GDM1 (cell line): Measurements from ENCODE around the gene HIPK4.
"Not testable (repeated sequence)": the region's sequence is repeated elsewhere in the genome, so short reads cannot be mapped to it uniquely, and the experiment has no call there.

Source experiments
- DNase-seq: peaks from one replicate; lab custom pipeline; 2025; lab: John Stamatoyannopoulos, UW

Gene HIPK4, protein sequence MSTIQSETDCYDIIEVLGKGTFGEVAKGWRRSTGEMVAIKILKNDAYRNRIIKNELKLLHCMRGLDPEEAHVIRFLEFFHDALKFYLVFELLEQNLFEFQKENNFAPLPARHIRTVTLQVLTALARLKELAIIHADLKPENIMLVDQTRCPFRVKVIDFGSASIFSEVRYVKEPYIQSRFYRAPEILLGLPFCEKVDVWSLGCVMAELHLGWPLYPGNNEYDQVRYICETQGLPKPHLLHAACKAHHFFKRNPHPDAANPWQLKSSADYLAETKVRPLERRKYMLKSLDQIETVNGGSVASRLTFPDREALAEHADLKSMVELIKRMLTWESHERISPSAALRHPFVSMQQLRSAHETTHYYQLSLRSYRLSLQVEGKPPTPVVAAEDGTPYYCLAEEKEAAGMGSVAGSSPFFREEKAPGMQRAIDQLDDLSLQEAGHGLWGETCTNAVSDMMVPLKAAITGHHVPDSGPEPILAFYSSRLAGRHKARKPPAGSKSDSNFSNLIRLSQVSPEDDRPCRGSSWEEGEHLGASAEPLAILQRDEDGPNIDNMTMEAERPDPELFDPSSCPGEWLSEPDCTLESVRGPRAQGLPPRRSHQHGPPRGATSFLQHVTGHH

DNA sequence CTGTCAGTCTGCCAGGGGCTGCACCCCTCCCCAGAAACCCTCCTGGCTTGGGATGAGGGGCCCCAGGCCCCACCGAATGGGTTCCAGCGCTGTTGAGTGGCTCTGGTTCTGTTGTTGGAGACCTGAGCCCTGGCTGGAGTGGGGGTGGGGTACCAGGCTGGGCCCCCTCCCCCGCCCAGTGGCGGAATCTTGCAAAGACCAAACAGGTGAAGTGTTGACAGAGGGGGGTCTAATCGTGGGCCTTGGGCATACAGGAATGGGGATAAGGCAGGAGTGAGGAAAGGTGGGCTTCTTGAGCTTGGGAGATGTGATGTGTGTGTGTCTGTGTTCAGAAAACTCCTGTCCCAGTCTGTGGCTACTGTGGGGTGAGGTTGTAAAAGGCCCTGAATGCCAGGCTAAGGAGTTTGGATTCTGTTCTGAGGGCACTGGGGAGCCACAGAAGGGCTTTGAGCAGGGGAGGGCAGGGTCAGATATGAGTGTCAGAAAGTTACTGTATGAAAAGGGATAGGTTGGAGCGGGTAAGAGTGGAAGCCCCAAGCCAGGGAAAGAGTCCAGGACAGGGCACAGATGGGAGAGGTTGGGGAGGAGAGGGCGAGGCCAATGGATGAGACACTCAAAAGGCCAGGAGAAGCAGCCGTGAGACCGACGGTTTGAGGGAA, at the start of gene HIPK4:
HIPK4 (minus strand) TSS at position 98 of the 659 bp plus-strand sequence. CDS start 279 bp downstream, outside the sequence.
- no peak for DNase-seq

DNA sequence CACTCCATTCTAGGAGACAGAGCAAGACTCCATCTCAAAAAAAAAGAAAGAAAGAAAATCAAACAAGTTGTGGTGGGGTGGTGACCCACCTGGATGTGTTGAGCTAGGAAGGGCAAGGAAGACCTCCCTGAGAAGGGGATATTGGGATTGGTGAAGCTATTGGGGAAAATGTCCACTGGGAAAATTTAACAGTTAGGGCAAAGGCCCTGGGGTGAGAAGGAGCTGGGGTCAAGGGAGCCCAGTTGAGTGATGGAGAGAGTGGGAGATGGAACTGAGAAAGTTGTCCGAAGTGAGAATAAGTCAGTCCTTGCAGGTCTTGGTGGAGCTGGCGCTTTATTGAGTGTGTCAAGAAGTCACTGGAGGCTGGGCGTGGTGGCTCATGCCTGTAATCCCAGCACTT, 48.3 kb upstream of the HIPK4 start:
- no peak for DNase-seq

DNA sequence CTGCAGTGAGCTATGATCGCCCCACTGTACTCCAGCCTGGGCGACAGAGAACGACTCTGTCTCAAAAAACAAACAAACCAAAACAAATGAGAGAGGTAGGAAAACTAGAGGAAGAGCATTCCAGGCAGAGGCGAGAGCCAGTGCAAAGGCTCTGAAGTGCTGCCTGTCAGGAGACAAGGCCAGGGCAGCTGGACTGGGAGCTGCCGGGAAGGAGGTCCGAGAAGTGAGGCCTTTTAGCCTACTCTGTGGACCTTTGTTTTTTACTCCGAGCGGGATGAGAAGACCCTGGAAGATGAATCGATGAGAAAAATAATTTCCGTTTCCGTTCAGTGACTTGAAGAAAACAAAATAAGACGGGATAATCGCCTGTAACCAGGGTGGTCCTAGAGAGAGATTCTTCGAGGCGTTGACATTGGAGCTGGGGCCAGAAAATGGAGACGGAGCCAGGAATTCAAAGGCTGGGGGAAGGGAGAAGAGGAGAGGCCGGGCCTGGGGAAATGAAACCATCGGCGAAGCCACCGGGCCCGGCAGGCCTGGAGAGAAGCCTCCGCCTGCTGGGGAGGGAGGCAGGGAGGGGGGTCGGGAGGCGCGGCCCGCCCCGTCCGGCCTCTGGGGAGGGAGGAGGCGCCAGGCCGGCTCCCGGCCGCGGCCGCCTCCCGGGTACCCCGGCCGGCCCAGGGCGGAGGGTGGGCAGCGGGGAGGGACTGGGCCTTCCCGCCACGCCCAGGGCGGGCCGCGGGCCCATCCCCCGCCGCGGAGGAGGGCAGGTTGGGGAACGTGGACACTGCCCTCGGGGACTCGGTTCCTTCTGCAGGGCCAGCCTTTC, 43.6 kb upstream of the HIPK4 start:
- DNase-seq, result peak; percentile 79

DNA sequence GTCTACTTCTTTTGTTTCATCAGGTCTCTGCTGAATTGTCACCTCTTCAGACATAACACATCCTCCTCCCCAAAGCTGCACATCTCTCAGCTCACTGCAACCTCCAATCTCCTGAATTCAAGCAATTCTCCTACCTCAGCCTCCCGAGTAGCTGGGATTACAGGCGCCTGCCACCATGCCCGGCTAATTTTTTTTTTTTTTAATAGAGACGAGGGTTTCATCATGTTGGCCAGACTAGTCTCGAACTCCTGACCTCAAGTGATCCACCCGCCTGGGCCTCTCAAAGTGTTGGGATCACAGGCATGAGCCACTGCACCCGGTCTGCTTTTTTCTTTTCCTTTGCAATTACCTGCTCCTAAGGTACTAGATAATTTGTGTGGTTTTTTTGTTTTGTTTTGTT, 42.8 kb upstream of the HIPK4 start:
- not testable (repeated sequence) for DNase-seq

DNA sequence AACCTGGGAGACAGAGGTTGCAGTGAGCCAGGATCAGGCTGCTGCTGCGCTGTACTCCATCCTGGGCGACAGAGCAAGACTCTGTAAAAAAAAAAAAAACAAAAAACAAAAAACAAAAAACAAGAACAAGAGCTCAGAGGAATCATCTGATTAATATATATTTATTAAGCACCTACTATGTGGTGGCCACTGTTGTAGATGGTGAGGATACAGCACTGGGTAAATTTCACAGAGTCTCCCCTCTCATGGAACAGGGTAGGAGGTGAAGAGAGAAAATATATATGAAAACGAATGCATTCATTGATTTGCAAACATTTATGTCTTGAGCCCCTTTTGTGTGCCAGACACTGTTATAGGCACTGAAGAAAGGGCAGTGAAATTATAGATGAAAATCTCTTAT, 41.7 kb upstream of the HIPK4 start:
- DNase-seq, result no peak

DNA sequence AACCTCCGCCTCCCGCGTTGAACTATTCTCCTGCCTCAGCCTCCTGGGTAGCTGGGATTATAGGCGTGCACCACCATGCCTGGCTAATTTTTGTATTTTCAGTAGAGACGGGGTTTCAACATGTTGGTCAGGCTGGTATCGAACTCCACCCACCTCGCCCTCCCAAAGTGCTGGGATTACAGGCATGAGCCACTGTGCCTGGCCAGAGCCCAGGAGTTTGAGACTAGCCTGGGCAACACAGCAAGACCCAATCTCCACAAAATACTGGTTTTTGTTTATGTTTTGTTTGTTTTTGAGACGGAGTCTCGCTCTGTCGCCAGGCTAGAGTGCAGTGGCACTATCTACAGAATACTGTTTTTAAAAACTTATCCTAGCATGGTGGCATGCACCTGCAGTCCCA, 40.3 kb upstream of the HIPK4 start:
- DNase-seq, result not testable (repeated sequence)

DNA sequence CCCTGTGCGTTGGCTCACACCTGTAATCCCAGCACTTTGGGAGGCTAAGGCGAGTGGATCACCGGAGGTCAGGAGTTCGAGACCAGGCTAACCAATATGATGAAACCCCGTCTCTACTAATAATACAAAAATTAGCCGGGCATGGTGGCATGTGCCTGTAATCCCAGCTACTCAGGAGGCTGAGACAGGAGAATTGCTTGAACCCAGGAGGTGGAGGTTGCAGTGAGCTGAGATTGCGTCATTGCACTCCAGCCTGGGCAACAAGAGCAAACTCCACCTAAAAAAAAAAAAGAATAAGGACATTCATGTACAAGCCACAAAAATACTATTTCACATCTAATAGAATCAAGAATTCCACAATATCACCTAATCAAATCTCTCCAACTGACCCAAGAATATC, 38.2 kb upstream of the HIPK4 start:
- not testable (repeated sequence) for DNase-seq

DNA sequence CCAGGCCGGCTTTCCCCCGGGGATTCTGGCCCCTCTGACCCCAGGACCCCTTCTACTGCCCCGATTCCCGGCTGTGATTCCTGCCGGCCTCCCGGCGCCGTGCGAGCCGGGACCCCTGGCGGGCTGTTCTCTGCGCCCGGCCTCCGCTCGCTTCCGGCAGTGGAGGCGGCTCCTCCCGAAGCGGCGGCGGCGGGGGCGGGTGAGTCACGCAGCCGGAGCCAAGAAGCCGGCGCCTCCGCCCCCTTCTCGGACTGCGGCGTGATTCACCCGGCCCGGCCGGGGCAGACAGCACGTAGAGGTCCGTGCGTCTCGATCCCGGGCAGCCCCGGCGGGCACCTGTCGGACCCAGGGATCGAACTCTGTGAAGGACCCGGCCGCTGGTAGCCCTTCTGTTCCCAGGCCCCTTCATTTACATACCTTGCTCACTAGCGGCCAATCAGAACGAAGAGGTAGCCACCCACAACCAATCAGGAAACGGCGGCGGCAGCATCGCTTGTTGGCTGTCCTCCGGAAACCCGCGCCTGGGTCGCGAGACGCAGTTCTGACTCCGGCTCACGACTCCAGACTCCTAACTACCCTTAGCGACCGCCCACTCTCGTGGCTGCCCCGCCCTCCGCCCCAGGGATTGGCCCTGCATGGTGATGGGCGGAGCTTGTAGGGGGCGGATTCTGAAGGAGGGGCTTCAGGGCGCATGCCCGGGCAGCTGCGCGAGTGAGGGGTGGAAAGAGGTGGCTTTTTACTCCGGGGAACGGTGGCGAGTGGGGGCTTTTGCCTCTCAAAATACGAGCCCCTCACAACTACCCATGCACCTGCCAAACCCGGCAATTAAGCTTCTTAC, 35.7 kb upstream of the HIPK4 start, which contains the start of gene SERTAD1:
SERTAD1 (minus strand) TSS at position 543 of the 838 bp plus-strand sequence. CDS start 2,446 bp downstream, outside the sequence.
- DNase-seq, result peak; percentile 99

DNA sequence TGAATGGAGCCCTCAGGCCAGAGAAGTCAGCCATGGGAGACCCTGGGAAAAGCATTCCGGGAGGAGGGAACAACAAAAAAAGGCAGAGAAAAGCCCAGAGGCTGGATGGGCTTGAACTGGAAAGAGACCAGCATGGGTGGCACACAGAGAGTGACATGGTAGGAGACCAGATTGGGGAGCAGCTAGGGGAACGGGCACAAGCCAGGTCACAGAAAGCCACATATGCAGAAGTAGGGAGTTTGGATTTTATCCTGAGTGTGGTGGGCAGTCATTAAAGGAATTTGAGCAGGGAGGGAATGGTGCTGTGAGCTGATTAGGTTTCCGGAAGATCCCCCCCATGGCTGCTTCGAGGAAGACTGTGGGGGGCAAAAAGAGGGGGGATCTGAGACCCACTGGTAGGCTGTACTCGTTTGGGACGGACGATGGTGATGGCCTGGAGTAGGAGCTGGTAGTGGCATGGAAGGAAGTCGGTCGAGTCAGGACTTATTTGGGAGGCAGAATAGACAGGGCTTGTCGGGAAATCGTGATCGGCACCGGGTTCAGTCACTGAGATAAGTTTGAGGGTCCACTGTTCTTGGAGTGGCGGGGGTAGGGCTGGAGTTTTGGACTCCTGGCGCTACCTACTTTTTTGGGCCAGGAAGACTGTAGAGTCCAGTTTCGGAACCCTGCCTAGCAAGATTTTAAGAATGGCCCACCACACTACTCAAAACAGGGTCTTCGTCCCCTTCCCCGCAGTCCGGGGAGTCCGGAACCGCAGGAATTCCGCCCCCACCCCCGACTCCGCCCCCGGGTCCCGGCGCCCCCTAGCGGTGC, 34.9 kb upstream of the HIPK4 start:
- DNase-seq, result no peak

DNA sequence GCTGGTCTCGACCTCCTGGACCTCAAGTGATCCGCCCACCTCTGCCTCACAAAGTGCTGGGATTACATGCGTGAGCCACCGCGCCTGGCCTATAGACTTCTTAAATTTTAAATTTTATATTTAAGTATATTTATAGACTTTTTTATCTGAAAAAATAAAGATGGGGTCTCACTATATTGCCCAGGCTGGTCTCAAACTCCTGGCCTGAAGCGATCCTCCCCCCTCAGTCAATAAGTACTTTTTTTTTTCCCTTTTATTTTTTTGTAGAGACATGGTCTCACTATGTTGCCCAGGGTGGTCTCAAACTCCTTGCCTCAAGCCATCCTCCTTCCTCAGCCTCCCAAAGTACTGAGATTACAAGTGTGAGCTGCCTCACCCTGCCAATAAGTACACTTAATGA, 34.0 kb upstream of the HIPK4 start:
- no peak for DNase-seq

DNA sequence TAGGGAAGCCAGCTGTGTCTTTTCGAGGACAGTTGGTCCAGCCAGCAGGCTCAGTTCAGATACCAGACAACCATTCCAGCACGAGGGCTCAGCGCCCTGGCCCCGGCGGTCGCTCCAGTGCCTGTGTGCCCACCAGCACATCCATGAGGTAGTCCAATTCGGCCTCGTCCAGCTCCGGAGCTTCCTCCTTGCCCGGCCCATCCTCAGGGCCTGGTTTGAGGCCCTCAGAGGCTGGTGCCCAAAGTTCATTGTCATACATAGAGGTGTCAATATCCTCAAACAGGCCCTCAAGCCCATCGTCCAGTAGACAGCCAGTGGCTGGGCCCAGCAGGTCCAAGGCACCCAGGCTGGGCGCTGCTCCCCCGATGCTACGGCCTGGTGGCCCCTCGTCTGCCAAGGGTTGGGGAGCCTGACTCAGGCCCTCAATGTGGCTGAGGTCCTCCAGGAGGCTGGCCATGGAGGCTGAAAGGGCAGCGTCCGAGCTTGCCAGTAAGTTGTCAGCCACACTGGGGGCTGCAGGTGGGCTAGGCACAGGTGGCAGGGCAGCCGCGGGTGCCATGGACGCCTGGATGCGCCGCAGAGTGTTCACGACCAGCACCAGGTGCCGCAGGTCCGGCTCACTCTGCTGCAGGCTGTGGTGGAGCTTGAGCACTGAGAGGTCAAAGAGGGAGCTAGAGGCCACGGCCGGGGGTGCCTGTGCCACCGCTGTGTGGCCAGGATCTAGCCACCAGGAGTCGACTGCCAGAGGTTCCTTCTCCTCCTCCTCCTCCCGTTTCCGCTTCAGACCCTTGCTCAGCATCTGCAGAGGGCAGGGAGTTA, 33.0 kb upstream of the HIPK4 start:
- DNase-seq, result no peak

DNA sequence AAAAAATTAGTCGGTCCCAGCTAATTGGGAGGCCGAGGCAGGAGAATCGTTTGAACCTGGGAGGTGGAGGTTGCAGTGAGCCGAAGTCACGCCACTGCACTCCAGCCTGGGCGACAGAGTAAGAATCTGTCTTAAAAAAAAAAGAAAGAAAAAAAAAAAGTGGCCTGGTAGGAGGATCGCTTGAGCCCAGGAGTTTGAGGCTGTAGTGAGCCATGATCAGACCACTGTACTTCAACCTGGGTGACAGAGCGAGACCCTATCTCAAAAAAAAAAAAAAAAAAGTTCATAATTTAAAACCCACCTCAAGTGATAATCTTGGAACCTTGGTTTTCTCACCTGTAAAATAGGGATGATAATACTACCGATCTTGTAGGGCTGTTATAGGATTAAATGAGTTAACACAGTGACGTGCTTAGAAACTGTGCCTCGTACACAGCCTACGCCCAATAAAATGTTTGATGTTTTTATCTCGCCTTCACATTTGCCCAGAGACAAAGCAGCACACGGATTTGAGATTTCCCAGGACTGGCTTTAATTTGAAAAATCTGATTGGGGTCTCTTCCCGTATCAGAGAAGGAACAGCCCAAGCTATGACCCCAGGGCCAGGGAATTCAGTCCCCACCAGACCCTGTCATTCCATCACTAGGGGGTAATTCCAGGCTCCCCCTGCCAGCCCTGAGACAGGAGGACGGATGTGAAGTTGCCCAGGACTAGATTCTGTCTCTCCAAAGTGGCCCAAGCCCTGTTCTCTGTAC, 32.2 kb upstream of the HIPK4 start:
- no peak for DNase-seq

DNA sequence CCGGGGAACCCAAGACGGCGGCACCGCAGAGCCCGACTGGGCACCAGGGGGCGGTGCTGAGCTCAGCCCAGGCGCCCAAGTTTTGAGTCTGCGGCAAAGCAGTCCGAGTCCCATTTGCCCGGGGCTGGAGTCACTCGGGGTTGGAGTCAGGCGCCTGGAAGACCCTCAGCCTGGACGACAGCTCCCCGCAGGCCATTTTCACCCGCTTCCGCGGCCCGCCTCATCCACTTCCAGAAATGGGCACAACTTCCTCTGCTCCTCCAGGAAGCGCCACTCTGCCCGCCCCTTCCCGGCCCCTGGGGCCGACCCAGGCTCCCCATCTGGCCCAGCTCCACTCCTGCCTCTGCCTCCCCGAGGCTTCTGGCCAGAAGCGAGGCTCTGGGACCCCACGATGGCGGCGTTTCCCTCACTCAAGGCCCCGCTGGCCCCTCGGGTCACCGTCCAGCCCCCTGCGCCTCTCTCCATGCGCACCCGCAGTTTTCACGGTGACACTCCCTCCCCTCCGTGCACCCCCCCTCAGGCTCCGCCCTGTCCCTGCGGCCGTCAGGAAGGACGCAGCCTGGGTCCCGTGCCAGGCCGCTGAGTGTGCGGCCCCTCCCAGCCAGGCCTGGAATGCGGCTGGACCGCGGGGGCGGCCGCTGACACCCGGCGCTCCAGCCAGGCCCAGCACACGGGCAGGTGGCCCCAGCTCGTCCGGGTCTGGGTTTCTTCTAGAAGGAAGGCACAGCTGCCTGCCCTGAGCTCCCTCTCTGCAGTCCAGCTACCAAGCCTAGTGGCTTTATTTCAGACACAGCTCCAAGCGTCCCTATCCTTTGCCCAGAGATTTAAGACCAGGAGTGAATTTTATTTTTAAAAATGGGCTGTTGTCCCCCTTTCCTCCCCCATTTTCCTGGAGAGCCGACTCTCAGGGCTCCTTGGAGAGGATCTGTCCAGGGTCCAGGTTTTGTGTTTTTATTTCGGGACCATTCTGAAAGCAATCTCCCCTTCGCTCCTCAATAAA, 31.1 kb upstream of the HIPK4 start:
- DNase-seq, result peak; percentile 80

DNA sequence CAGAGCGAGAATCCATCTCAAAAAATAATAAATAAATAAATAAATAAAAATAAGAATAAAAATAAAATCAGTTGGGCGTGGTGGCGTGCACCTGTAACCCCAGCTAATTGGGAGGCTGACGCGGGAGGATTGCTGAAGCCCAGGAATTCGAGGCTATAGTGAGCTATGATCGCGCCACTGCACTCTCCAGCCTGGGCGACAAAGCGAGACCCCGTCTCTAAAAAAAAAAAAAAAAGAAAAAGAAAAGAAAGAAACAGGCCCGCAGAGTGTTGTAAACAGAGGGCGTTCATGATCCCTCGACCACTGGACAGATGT, 30.4 kb upstream of the HIPK4 start:
- DNase-seq, result no peak

DNA sequence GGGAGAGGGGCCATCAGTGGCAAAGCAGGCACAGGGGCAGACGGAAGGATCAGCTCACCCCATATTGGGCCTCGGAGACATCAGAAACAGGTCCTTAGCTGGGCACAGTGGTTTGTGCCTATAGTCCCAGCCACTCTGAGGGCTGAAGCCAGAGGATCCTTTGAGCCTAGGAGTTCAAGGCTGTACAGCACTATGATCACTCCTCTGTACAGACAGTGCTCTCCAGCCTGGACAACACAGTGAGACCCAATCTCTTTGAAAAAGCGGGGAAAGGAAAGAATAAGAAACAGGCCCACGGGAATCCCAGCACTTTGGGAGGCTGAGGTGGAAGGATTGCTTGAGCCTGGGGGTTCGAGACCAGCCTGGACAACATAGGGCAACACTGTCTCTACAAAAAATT, 29.8 kb upstream of the HIPK4 start:
- no peak for DNase-seq

DNA sequence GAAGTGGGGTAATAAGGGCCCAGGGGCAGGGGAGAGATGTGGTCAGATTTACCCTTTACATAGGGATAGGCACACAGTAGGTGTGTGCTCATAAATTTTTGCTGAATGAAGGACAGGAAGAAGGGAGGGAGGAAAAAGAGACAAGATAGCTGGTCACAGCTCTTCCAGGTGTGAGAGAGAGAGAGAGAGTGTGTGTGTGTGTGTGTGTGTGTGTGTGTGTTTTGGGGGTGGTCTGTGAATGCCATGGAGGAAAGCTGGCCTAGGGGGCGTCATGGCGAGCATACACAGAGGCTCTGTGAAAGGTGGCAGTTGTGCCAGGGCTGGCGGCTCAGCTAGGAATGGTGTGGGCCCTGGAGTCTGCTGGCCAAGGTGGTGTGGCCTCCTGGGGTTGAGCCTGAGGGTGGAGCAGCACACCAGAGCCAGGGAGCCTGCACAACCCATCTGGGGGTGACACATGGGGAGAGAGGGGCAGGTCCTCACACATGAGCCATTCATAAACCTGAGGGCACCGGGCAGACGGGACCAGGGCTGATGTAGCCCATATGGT, 29.2 kb upstream of the HIPK4 start:
- DNase-seq, result no peak

DNA sequence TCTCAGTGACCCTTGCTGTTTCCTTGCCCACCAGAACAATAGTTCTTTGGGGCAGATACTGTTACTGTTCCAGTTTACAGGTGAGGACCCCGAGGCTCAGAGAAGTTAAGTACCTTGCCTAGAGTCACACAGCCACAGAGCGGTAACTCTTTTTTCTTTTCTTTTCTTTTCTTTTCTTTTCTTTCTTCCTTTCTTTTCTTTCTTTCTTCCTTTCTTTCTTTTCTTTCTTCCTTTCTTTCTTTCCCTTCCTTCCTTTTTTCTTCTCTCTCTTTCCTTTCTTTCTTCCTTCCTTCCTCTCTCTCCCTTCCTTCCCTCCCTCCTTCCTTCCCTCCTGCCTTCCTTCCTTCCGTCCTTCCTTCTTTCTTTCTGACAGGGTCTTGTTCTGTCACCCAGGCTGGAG, 28.1 kb upstream of the HIPK4 start:
- DNase-seq, result no peak
